ENCODE data around the gene ATP9B.

- no peak for TF ChIP-seq CTCF (IDR thresholded peaks at IDR 0.05; ENCODE audit: insufficient read depth, low read depth, low read length)
- TF ChIP-seq EZH2 (IDR thresholded peaks at IDR 0.05; ENCODE audit: insufficient read depth, low read length) = no peak
Measured at GRCh38 chr18:79211844-79212243, 142.7 kb downstream of the ATP9B start.

Data from astrocyte (in vitro differentiated cells and primary cell).